Epithelial cell of proximal tubule (primary cell): ENCODE measurements around the gene CAND2. TPM values are rescaled to one million over a fixed set of nuclear protein-coding genes. Genes with fewer than 3 reads are reported as not detected.

ENCODE experiments used
- DNase-seq: peaks from one replicate; pipeline ENCODE4 v3.0.0-alpha.2; 2011; ENCODE audit warnings: low read depth
- H3K4me3 ChIP-seq: 2 replicates; pipeline ENCODE4 v1.5.1; 2011; ENCODE audit warnings: low read depth, mild to moderate bottlenecking, low read length
- total RNA-seq: library from RNA; depleted of rRNA; stranded (reverse); fragments of >200 nt; gene quantifications from 2 replicates; pipeline ENCODE4 v1.2.3, GENCODE V29; 2015
- TF ChIP-seq, protein P1 (sequence below): conservative IDR thresholded peaks from 2 replicates; pipeline ENCODE4 v1.5.1; 2012; ENCODE audit warnings: low read depth, mild to moderate bottlenecking, low read length

The CAND2 gene
- total RNA-seq, 1 donor from 2014 or later, result 5.9 TPM

DNA sequence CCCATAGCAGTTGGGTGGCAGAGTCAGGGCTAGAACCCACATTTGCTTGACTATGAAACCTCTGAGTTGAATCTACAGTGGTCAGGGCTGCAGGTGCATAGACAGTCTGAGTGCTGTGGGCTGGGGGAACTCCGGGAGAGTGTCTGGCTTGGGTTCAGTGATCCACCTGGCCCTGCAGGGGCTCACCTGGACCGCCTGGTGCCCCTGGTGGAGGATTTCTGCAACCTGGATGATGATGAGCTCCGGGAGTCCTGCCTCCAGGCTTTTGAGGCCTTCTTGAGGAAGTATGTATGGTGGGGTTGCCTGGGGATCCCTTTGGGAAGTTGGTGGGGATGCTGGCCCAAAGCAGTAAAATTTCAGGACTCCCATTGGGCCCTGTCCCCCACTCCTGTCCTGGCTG is 16.3 kb downstream of the CAND2 start:
- DNase-seq, result no peak
- TF ChIP-seq, protein P1, sequence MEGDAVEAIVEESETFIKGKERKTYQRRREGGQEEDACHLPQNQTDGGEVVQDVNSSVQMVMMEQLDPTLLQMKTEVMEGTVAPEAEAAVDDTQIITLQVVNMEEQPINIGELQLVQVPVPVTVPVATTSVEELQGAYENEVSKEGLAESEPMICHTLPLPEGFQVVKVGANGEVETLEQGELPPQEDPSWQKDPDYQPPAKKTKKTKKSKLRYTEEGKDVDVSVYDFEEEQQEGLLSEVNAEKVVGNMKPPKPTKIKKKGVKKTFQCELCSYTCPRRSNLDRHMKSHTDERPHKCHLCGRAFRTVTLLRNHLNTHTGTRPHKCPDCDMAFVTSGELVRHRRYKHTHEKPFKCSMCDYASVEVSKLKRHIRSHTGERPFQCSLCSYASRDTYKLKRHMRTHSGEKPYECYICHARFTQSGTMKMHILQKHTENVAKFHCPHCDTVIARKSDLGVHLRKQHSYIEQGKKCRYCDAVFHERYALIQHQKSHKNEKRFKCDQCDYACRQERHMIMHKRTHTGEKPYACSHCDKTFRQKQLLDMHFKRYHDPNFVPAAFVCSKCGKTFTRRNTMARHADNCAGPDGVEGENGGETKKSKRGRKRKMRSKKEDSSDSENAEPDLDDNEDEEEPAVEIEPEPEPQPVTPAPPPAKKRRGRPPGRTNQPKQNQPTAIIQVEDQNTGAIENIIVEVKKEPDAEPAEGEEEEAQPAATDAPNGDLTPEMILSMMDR, result no peak
- no peak overlapping the region for H3K4me3 ChIP-seq

DNA sequence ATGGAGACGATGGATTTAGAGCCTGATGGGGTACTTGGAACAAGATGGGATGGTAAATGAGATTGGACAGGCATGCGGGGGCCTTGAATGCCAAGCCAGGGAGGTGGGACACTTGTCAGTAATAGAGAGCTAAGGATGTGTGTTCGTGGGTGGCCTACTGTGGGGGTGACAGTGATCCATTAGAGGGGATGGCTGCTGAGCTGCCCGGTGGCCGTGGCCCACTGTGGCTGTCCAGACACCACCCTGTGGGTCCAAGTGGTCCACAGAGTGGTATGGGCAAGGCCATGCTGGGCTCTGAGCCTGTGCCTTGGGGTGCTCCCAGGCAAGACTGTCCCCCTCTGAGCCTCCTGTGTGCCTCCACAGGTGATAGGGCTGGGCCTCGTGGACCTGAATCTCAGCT is 17.5 kb downstream of the CAND2 start:
- no peak for DNase-seq
- TF ChIP-seq, protein P1, result no peak
- no peak overlapping the region for H3K4me3 ChIP-seq

DNA sequence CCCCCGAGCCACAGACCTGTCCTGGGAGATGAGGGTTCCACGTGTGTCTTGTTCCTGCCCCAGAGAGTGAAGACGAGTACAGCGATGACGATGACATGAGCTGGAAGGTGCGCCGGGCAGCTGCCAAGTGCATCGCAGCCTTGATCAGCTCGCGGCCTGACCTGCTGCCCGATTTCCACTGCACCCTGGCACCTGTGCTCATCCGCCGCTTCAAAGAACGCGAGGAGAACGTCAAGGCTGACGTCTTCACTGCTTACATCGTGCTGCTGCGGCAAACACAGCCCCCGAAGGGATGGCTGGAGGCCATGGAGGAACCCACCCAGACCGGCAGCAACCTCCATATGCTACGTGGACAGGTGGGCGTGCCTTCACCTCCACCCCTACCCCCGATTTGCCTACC is 18.6 kb downstream of the CAND2 start:
- TF ChIP-seq, protein P1, result no peak
- DNase-seq, result no peak
- no peak overlapping the region for H3K4me3 ChIP-seq

DNA sequence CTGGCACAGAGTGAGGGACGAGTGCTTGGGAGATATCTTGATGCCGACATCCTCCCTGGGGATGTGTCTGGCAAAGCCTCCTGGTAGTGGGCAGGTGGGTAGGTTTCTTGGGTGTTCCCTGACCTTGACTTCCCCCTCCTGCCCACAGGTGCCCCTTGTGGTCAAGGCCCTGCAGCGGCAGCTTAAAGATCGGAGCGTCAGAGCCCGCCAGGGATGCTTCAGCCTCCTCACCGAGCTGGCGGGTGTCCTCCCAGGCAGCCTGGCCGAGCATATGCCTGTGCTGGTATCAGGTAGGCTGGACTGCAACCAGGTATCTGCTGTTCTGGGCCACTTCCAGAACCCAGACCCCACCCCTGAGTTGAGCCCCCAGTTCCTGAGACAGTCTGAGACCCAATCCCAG is 19.2 kb downstream of the CAND2 start:
- DNase-seq, result no peak
- no peak overlapping the region for H3K4me3 ChIP-seq
- TF ChIP-seq, protein P1, result no peak

DNA sequence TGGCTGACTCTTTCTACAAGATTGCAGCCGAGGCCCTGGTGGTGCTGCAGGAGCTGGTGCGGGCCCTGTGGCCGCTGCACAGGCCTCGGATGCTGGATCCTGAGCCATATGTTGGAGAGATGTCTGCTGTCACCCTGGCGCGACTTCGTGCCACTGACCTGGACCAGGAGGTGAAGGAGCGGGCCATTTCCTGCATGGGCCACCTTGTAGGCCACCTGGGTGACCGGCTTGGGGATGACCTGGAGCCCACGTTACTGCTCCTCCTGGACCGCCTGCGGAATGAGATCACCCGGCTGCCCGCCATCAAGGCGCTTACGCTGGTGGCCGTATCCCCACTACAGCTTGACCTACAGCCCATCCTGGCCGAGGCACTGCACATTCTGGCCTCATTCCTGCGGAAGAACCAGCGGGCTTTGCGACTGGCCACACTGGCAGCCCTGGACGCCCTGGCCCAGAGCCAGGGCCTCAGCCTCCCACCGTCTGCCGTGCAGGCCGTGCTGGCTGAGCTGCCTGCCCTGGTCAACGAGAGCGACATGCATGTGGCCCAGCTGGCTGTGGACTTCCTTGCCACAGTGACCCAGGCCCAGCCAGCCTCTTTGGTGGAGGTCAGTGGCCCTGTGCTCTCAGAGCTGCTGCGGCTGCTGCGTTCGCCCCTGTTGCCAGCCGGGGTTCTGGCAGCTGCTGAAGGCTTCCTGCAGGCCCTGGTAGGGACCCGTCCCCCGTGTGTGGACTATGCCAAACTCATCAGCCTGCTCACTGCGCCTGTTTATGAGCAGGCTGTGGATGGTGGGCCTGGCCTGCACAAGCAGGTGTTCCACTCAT is 20.3 kb downstream of the CAND2 start:
- H3K4me3 ChIP-seq, result no peak overlapping the region
- no peak for DNase-seq
- TF ChIP-seq, protein P1, result no peak

DNA sequence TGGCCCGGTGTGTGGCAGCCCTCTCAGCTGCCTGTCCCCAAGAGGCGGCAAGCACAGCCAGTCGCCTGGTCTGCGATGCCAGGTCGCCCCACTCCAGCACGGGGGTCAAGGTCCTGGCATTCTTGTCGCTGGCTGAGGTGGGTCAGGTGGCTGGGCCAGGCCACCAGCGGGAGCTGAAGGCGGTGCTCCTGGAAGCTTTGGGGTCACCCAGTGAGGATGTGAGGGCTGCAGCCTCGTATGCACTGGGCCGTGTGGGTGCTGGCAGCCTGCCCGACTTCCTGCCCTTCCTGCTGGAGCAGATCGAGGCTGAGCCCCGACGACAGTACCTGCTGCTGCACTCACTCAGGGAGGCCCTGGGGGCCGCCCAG is 20.8 kb downstream of the CAND2 start:
- no peak for DNase-seq
- no peak overlapping the region for H3K4me3 ChIP-seq
- TF ChIP-seq, protein P1, result no peak

DNA sequence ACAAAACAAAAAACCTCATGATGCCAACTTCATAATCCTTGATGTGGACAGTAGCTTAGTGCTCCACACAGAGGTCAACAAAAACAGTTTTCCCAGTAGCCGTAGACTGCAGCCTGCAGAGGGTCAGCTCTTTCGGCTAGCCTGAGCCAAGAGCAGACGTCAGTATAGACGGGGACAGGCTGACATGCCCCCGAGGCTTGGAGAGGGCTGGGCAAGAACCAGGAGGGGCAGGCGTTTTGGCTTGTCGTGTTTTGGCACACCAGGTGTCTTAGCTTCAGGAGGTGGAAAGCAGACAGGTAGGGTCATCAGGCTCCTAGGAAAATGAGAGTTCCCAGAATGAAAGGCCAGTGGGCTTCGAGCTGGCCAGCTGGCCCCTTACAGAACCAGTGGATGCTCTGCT is 21.8 kb downstream of the CAND2 start:
- TF ChIP-seq, protein P1, result no peak
- no peak for DNase-seq
- H3K4me3 ChIP-seq, result no peak overlapping the region
